HepG2 (cell line): ENCODE measurements around the gene SIGLEC10. TPM values are rescaled to one million over a fixed set of nuclear protein-coding genes. Genes with fewer than 3 reads are reported as not detected.
A peak's percentile ranks its signal among the peaks of the same experiment; 100 is the strongest.

Experiments
- CENPX ChIP-seq: sonication (generic); formaldehyde crosslinking; IDR thresholded peaks from 2 replicates; pipeline ENCODE4 v1.9.0; 2021; ENCODE audit warnings: mild to moderate bottlenecking, missing genetic modification reagents, moderate library complexity
- CHCHD3 ChIP-seq: sonication (generic); formaldehyde crosslinking; IDR thresholded peaks from 2 replicates; pipeline ENCODE4 v1.8.0; 2022; ENCODE audit warnings: mild to moderate bottlenecking, missing genetic modification reagents, moderate library complexity
- E2F1 ChIP-seq: sonication (generic); formaldehyde crosslinking; IDR thresholded peaks from 2 replicates; pipeline ENCODE4 v1.5.0; 2020; ENCODE audit warnings: missing genetic modification reagents
- EED ChIP-seq: sonication (generic); formaldehyde crosslinking; IDR thresholded peaks from 2 replicates; pipeline ENCODE4 v1.5.0; 2020; ENCODE audit warnings: mild to moderate bottlenecking, missing genetic modification reagents
- ELF1 ChIP-seq: sonication (generic); formaldehyde crosslinking; IDR thresholded peaks from 2 replicates; pipeline ENCODE4 v1.4.0; 2020; ENCODE audit warnings: missing genetic modification reagents
- HMG20B ChIP-seq: conservative IDR thresholded peaks from 2 replicates; pipeline ENCODE4 v1.6.1; 2016; ENCODE audit warnings: missing genetic modification reagents, missing compliant biosample characterization
- JARID2 ChIP-seq: sonication (generic); formaldehyde crosslinking; IDR thresholded peaks from 2 replicates; pipeline ENCODE4 v1.8.1; 2023; ENCODE audit warnings: missing genetic modification reagents, inconsistent platforms; ENCODE audit not compliant: insufficient replicate concordance
- JUN ChIP-seq: sonication (generic); formaldehyde crosslinking; IDR thresholded peaks from 2 replicates; pipeline ENCODE4 v1.4.0; 2020; ENCODE audit warnings: mild to moderate bottlenecking, missing genetic modification reagents
- KDM6A ChIP-seq: IDR thresholded peaks from 2 replicates; pipeline ENCODE4 v1.6.1; 2016; ENCODE audit warnings: low read depth
- MEIS1 ChIP-seq: sonication (generic); formaldehyde crosslinking; IDR thresholded peaks from 2 replicates; pipeline ENCODE4 v1.9.0; 2021; ENCODE audit warnings: mild to moderate bottlenecking, missing genetic modification reagents, moderate library complexity, borderline replicate concordance
- POLR2A ChIP-seq, 2 experiments: IDR thresholded peaks; 2 replicates each; pipeline ENCODE4 v1.6.1; 2011; ENCODE audit warnings: low read depth in 2 of 2, low read length in 2 of 2, mild to moderate bottlenecking in 1 of 2, moderate library complexity in 1 of 2; ENCODE audit not compliant: insufficient read depth in 1 of 2
- RARA ChIP-seq: IDR thresholded peaks from 2 replicates; pipeline ENCODE4 v1.6.1; 2016; ENCODE audit warnings: missing genetic modification reagents, missing compliant biosample characterization
- RBAK ChIP-seq: sonication (generic); formaldehyde crosslinking; IDR thresholded peaks from 2 replicates; pipeline ENCODE4 v1.5.1; 2020; ENCODE audit warnings: mild to moderate bottlenecking, missing genetic modification reagents
- REL ChIP-seq: sonication (generic); formaldehyde crosslinking; conservative IDR thresholded peaks from 2 replicates; pipeline ENCODE4 v1.8.0; 2022; ENCODE audit warnings: mild to moderate bottlenecking, missing genetic modification reagents, moderate library complexity
- SIX4 ChIP-seq: sonication (generic); formaldehyde crosslinking; IDR thresholded peaks from 2 replicates; pipeline ENCODE4 v1.4.0; 2020; ENCODE audit warnings: missing genetic modification reagents
- SMAD3 ChIP-seq: sonication (generic); formaldehyde crosslinking; IDR thresholded peaks from 2 replicates; pipeline ENCODE4 v1.4.0; 2020; ENCODE audit warnings: missing genetic modification reagents
- SRY ChIP-seq: sonication (generic); formaldehyde crosslinking; IDR thresholded peaks from 2 replicates; pipeline ENCODE4 v1.8.0; 2022; ENCODE audit warnings: mild to moderate bottlenecking, missing genetic modification reagents
- TCF7 ChIP-seq: sonication (generic); IDR thresholded peaks from 2 replicates; pipeline ENCODE4 v1.6.1; 2016; ENCODE audit warnings: antibody characterized with exemption, low read depth
- YEATS4 ChIP-seq: sonication (generic); formaldehyde crosslinking; IDR thresholded peaks from 2 replicates; pipeline ENCODE4 v1.4.0; 2020; ENCODE audit warnings: missing genetic modification reagents, borderline replicate concordance
- ZBTB21 ChIP-seq: sonication (generic); formaldehyde crosslinking; IDR thresholded peaks from 2 replicates; pipeline ENCODE4 v1.4.0; 2020; ENCODE audit warnings: missing genetic modification reagents
- ZBTB38 ChIP-seq: sonication (generic); formaldehyde crosslinking; IDR thresholded peaks from 2 replicates; pipeline ENCODE4 v1.5.1; 2020; ENCODE audit warnings: mild to moderate bottlenecking, missing genetic modification reagents
- ZFY ChIP-seq: sonication (generic); formaldehyde crosslinking; IDR thresholded peaks from 2 replicates; pipeline ENCODE4 v1.4.0; 2020; ENCODE audit warnings: missing genetic modification reagents
- ZNF180 ChIP-seq: sonication (generic); formaldehyde crosslinking; IDR thresholded peaks from 2 replicates; pipeline ENCODE4 v1.4.0; 2020; ENCODE audit warnings: low read depth, missing genetic modification reagents, borderline replicate concordance
- ZNF724P ChIP-seq: sonication (generic); formaldehyde crosslinking; IDR thresholded peaks from 2 replicates; pipeline ENCODE4 v1.8.0; 2022; ENCODE audit warnings: missing genetic modification reagents, borderline replicate concordance
- ZNF780A ChIP-seq: sonication (generic); formaldehyde crosslinking; IDR thresholded peaks from 2 replicates; pipeline ENCODE4 v1.8.0; 2022; ENCODE audit warnings: mild to moderate bottlenecking, missing genetic modification reagents, moderate library complexity
- ZNF83 ChIP-seq: sonication (generic); formaldehyde crosslinking; IDR thresholded peaks from 2 replicates; pipeline ENCODE4 v1.4.0; 2020; ENCODE audit warnings: missing genetic modification reagents, mild to moderate bottlenecking, borderline replicate concordance
- ZSCAN9 ChIP-seq: IDR thresholded peaks from 2 replicates; pipeline ENCODE4 v1.6.1; 2016; ENCODE audit warnings: borderline replicate concordance
- ZUFSP ChIP-seq: sonication (generic); formaldehyde crosslinking; IDR thresholded peaks from 2 replicates; pipeline ENCODE4 v1.9.0; 2021; ENCODE audit warnings: missing genetic modification reagents, mild to moderate bottlenecking, borderline replicate concordance
- polyA plus RNA-seq, 8 experiments: library from polyadenylated mRNA; depleted of rRNA in 3 of 8; stranded (reverse) in 7 of 8; unstranded in 1 of 8; fragments of >200 nt; fragmentation: Illumina TruSeq in 4 of 8; extraction: Trizol in 4 of 8; gene quantifications; 2 replicates each; pipeline versions ENCODE4 v1.2.1 to v1.2.3, GENCODE V29; 2011 to 2016; ENCODE audit warnings: low read depth in 4 of 8, missing spikeins in 1 of 8, mixed read lengths in 1 of 8; ENCODE audit not compliant: insufficient read depth in 1 of 8
- total RNA-seq, 5 experiments: library from RNA; depleted of rRNA; stranded (reverse); fragments of >200 nt; fragmentation: Illumina TruSeq; extraction: Trizol; gene quantifications; 2 replicates each; pipeline ENCODE4 v1.2.3, GENCODE V29; 2016; ENCODE audit warnings: low read depth in 1 of 5
- TF ChIP-seq, protein P1 (sequence below): sonication (generic); formaldehyde crosslinking; IDR thresholded peaks from 2 replicates; pipeline ENCODE4 v1.4.0; 2020; ENCODE audit warnings: mild to moderate bottlenecking, missing genetic modification reagents

The SIGLEC10 gene
- total and polyA plus RNA-seq, 2 of the 13 experiments (the other 11 are each of a cell fraction or from before 2014, with no cell fraction given), result not detected

DNA sequence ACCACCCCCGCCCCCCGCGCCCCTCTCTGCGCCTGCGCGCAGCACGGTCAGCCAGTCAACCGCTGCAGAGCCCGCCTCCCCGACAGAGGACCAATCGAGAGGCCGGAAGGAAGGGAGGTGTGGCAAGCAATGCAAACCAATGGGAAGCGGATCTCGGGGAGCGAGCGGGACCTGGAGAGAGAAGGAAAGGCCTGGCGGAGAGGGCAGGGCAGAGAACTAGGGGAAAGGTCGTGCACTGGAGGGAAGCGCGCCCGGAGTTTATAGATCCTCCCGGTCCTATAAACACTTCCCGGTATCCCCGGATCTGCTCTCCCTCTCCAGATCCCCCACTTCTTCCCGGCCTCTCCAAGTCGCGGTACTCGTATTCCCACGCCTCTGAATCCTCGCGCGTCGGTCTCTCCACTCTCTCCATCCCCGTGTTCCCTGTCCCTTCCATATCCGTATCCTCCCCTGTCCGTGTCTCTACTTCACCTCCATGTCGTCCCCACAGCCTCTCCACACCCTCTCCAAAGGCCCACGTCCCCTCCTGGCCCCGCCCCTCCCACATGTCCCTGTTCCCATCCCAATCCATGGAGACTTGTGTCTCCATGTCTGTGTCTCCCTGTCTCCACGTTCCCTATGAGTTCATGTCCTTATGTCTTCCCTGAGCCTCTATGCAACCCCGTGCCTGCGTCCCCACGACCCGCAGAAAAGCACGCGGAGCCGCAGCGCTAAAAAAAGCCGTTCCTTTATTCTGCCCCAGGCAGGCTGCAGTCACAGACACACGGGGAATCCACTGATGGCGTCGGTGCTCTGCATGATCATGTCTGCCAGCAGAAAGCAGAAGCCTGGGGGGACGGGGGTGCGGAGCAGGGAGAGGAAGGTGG lies 50.8 kb downstream of the SIGLEC10 start (continued):
- no peak for TF ChIP-seq MEIS1 (CRISPR knock-in tag)
- no peak for TF ChIP-seq JUN (CRISPR knock-in tag)
- no peak for TF ChIP-seq SRY (CRISPR knock-in tag)
- no peak for TF ChIP-seq E2F1 (CRISPR knock-in tag)
- TF ChIP-seq RBAK (CRISPR knock-in tag), result no peak
- peak; percentile 92 to 99 for TF ChIP-seq POLR2A (IDR thresholded peaks at IDR 0.05; ENCODE audit: insufficient read depth in 1 of 2, low read depth in 2 of 2, low read length in 2 of 2)
- TF ChIP-seq CENPX, result no peak
- TF ChIP-seq TCF7, result no peak
- peak; percentile 72; the same call in 1 of the 2 replicates for TF ChIP-seq ZNF724P
- TF ChIP-seq KDM6A (CRISPR knock-in tag), result no peak
- TF ChIP-seq SIX4 (CRISPR knock-in tag), result no peak; the same call in 1 of the 2 replicates
- no peak for TF ChIP-seq ZSCAN9 (CRISPR knock-in tag)
- 0 out of 2 replicates have a peak, but pooled peaks have one; percentile 43 for TF ChIP-seq CHCHD3 (CRISPR knock-in tag)
- TF ChIP-seq ZBTB21, result no peak
- TF ChIP-seq ZNF780A (CRISPR knock-in tag), result peak; percentile 73
- peak; percentile 64 for TF ChIP-seq SMAD3 (CRISPR knock-in tag)
- no peak for TF ChIP-seq ZUFSP (CRISPR knock-in tag)
- no peak for TF ChIP-seq ZNF180 (CRISPR knock-in tag)
- TF ChIP-seq YEATS4, result no peak
- no peak for TF ChIP-seq JARID2
- peak; percentile 43; the same call in 1 of the 2 replicates for TF ChIP-seq ELF1 (CRISPR knock-in tag)
- no peak for TF ChIP-seq ZNF83 (CRISPR knock-in tag)
- peak; percentile 67; the same call in 1 of the 2 replicates for TF ChIP-seq EED (CRISPR knock-in tag)
- TF ChIP-seq REL, result no peak
- TF ChIP-seq ZFY (CRISPR knock-in tag), result peak; percentile 58; the same call in 1 of the 2 replicates
- TF ChIP-seq HMG20B (CRISPR knock-in tag), result no peak
- TF ChIP-seq RARA, result peak; percentile 46
- TF ChIP-seq, protein P1, sequence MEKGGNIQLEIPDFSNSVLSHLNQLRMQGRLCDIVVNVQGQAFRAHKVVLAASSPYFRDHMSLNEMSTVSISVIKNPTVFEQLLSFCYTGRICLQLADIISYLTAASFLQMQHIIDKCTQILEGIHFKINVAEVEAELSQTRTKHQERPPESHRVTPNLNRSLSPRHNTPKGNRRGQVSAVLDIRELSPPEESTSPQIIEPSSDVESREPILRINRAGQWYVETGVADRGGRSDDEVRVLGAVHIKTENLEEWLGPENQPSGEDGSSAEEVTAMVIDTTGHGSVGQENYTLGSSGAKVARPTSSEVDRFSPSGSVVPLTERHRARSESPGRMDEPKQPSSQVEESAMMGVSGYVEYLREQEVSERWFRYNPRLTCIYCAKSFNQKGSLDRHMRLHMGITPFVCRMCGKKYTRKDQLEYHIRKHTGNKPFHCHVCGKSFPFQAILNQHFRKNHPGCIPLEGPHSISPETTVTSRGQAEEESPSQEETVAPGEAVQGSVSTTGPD, result no peak
- TF ChIP-seq ZBTB38 (CRISPR knock-in tag), result no peak
